HEK293 (cell line): ENCODE results near the gene PDZD8.

Source experiments
- CTCF ChIA-PET: fragments of 350-600 bp; formaldehyde crosslinking; extraction: SDS; loops from one replicate; lab custom pipeline; 2021; ENCODE audit warnings: antibody characterized with exemption; lab: Yijun Ruan, JAX
- POLR2A ChIA-PET: fragments of 300-600 bp; formaldehyde crosslinking; extraction: SDS; loops from one replicate; lab custom pipeline; 2020; ENCODE audit warnings: antibody characterized with exemption, inconsistent platforms; lab: Yijun Ruan, JAX
- H3K27ac ChIP-seq: fragments of 200-500 bp; sonication (Bioruptor generic); 2 replicates; pipeline ENCODE4 v1.5.1; 2014; ENCODE audit warnings: low read depth, low read length, control low read depth, inconsistent platforms; ENCODE audit errors: extremely low read depth
- H3K36me3 ChIP-seq, 2 experiments: fragments of 200-500 bp in 1 of 2; sonication (Bioruptor generic) in 1 of 2; 1 replicate in 1 of 2; 2 replicates in 1 of 2; pipeline ENCODE4 v1.5.1; 2014 to 2017; ENCODE audit warnings: inconsistent platforms in 2 of 2, low read length in 2 of 2; ENCODE audit not compliant: control insufficient read depth in 2 of 2, insufficient read depth in 1 of 2
- H3K4me1 ChIP-seq: fragments of 200-500 bp; sonication (Bioruptor generic); 2 replicates; pipeline ENCODE4 v1.5.1; 2014; ENCODE audit warnings: mild to moderate bottlenecking, low read length, inconsistent platforms; ENCODE audit not compliant: control insufficient read depth, insufficient read depth
- H3K4me3 ChIP-seq: 2 replicates; pipeline ENCODE4 v1.5.1; 2011; ENCODE audit warnings: low read depth, mild to moderate bottlenecking, control low read depth, low read length, moderate library complexity
- H3K9me3 ChIP-seq: fragments of 200-500 bp; sonication (Bioruptor generic); 2 replicates; pipeline ENCODE4 v1.5.1; 2014; ENCODE audit warnings: low read depth, low read length, inconsistent platforms; ENCODE audit not compliant: control insufficient read depth, insufficient read depth
- FEZF1 ChIP-seq: fragments of 450-650 bp; formaldehyde crosslinking; IDR thresholded peaks from 2 replicates; pipeline ENCODE4 v1.5.1; 2016; ENCODE audit warnings: missing biosample characterization, missing genetic modification characterization
- GLI4 ChIP-seq: fragments of 450-650 bp; formaldehyde crosslinking; IDR thresholded peaks from 2 replicates; pipeline ENCODE4 v1.5.1; 2016; ENCODE audit warnings: missing biosample characterization, missing genetic modification characterization
- IKZF3 ChIP-seq: fragments of 450-650 bp; IDR thresholded peaks from 2 replicates; pipeline ENCODE4 v1.5.0; 2018; ENCODE audit warnings: missing biosample characterization, mild to moderate bottlenecking, missing genetic modification characterization, moderate library complexity
- SETDB1 ChIP-seq: IDR thresholded peaks from one replicate; pipeline ENCODE4 v1.6.1; 2017; ENCODE audit warnings: mild to moderate bottlenecking, low read length, moderate library complexity, mixed read lengths; ENCODE audit not compliant: insufficient read length
- ZFP41 ChIP-seq: fragments of 450-650 bp; formaldehyde crosslinking; IDR thresholded peaks from 2 replicates; pipeline ENCODE4 v1.5.1; 2016; ENCODE audit warnings: missing biosample characterization, missing genetic modification characterization, borderline replicate concordance
- ZIC2 ChIP-seq: fragments of 450-650 bp; formaldehyde crosslinking; IDR thresholded peaks from 2 replicates; pipeline ENCODE4 v1.5.1; 2016; ENCODE audit warnings: missing biosample characterization, missing genetic modification characterization
- ZNF157 ChIP-seq: fragments of 450-650 bp; formaldehyde crosslinking; IDR thresholded peaks from 2 replicates; pipeline ENCODE4 v1.5.1; 2016; ENCODE audit warnings: missing biosample characterization, missing genetic modification characterization
- ZNF211 ChIP-seq: fragments of 450-650 bp; formaldehyde crosslinking; IDR thresholded peaks from 2 replicates; pipeline ENCODE4 v1.5.1; 2016; ENCODE audit warnings: low read depth, missing biosample characterization, missing genetic modification characterization
- ZNF350 ChIP-seq: fragments of 450-650 bp; formaldehyde crosslinking; IDR thresholded peaks from 2 replicates; pipeline ENCODE4 v1.5.0; 2017; ENCODE audit warnings: missing biosample characterization, mild to moderate bottlenecking, missing genetic modification characterization
- ZNF610 ChIP-seq: fragments of 450-650 bp; formaldehyde crosslinking; IDR thresholded peaks from 2 replicates; pipeline ENCODE4 v1.5.1; 2016; ENCODE audit warnings: missing biosample characterization, missing genetic modification characterization, borderline replicate concordance
- ZNF624 ChIP-seq: fragments of 450-650 bp; formaldehyde crosslinking; IDR thresholded peaks from 2 replicates; pipeline ENCODE4 v1.5.1; 2017; ENCODE audit warnings: missing biosample characterization, missing genetic modification characterization
- ZNF707 ChIP-seq: fragments of 450-650 bp; formaldehyde crosslinking; IDR thresholded peaks from 2 replicates; pipeline ENCODE4 v1.5.1; 2016; ENCODE audit warnings: missing biosample characterization, missing genetic modification characterization
- ZNF792 ChIP-seq: fragments of 450-650 bp; formaldehyde crosslinking; IDR thresholded peaks from 2 replicates; pipeline ENCODE4 v1.5.1; 2016; ENCODE audit warnings: missing biosample characterization, missing genetic modification characterization
- ZXDB ChIP-seq: fragments of 450-650 bp; formaldehyde crosslinking; IDR thresholded peaks from 2 replicates; pipeline ENCODE4 v1.5.1; 2016; ENCODE audit warnings: missing biosample characterization, missing genetic modification characterization
- TF ChIP-seq, protein P1 (sequence below): fragments of 450-650 bp; formaldehyde crosslinking; IDR thresholded peaks from 2 replicates; pipeline ENCODE4 v1.5.1; 2017; ENCODE audit warnings: missing biosample characterization, missing genetic modification characterization
- TF ChIP-seq, protein P2 (sequence below): fragments of 450-650 bp; formaldehyde crosslinking; IDR thresholded peaks from 2 replicates; pipeline ENCODE4 v1.5.1; 2017; ENCODE audit warnings: missing biosample characterization, missing genetic modification characterization
- TF ChIP-seq, protein P3 (sequence below): fragments of 450-650 bp; formaldehyde crosslinking; IDR thresholded peaks from 2 replicates; pipeline ENCODE4 v1.5.1; 2017; ENCODE audit warnings: missing biosample characterization, missing genetic modification characterization

Gene PDZD8

GRCh38 chr10:117420768-117421167 is 45.5 kb upstream of the PDZD8 start:
- Histone ChIP-seq H3K36me3 (no peaks in the 10 kb centered on the region), H3K27ac (no peak overlapping the region), H3K9me3 (no peaks in the 10 kb centered on the region), H3K4me1 (no peaks in the 10 kb centered on the region), H3K4me3 (no peak overlapping the region)
- POLR2A ChIA-PET: no interaction called here
- no peak for TF ChIP-seq GLI4 (tag by site-specific recombination)
- TF ChIP-seq ZNF157 (tag by site-specific recombination): no peak
- no peak for TF ChIP-seq ZNF211 (tag by site-specific recombination)
- peak; percentile 52 for TF ChIP-seq SETDB1
- no peak for TF ChIP-seq ZNF792
- TF ChIP-seq ZFP41: no peak
- no peak for TF ChIP-seq ZNF707
- TF ChIP-seq ZIC2: no peak
- CTCF ChIA-PET: no interaction called here

DNA sequence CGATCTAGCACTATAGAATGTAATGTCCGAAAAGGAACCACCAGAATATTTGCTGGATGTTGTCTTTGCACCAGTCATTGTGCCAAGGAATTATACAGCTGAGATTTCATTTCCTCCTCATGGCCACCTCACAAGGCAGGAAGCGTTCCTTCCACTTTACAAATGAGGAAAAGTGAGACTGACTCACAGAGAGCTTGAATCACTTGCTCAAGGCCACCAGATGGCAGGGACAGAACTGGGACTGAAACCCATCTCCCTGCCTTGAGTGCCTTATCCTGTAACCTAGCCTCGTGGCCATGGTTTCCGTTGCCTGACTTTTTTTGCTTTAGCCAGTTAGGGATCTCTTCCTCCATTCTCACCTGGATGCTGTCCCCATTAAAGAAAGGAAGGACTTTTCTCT is 44.7 kb upstream of the PDZD8 start:
- Histone ChIP-seq H3K9me3 (no peaks in the 10 kb centered on the region), H3K4me1 (no peaks in the 10 kb centered on the region)
- CTCF ChIA-PET: interaction anchor here (0.6 kb wide), 1 partner anchor 41 kb away, joined by 3 read pairs; no protein-coding TSS in a partner anchor

DNA sequence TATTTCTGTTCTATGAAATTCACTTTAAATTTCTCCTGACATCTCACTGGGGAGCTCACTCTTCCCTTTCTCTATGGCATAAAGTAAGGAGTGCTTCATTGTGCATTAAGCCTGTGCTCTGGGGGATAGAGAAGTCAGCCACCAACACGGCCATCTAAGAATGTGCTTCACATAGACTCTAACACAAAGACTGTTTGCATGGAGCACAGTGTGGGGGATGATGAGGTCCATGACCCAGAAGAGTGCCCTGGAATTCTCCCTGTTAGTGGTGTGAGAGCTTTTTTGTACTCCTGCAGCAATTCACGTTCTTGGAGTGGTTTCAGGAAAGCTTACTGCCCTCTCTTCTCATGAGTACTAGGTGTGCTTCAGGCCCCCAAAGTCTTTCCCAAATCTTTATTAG is 43.9 kb upstream of the PDZD8 start:
- no peaks in the 10 kb centered on the region for H3K36me3 ChIP-seq
- H3K27ac ChIP-seq: no peak overlapping the region
- H3K4me3 ChIP-seq: no peak overlapping the region
- no peaks in the 10 kb centered on the region for H3K9me3 ChIP-seq
- CTCF ChIA-PET: interaction anchor here (0.6 kb wide), 1 partner anchor 42 kb away, joined by 3 read pairs; no protein-coding TSS in a partner anchor
- POLR2A ChIA-PET: interaction anchor here (0.6 kb wide), 1 partner anchor 69 kb away, joined by 3 read pairs; no protein-coding TSS in a partner anchor
- TF ChIP-seq IKZF3: no peak
- TF ChIP-seq ZXDB (tag by site-specific recombination): no peak
- no peak for TF ChIP-seq FEZF1 (tag by site-specific recombination)
- TF ChIP-seq ZNF350 (tag by site-specific recombination): no peak
- H3K4me1 ChIP-seq: peaks cover 3% of the 10 kb centered on the region; the same call in 1 of the 2 replicates

More for the DNA sequence above, 44.7 kb upstream of the PDZD8 start:
- POLR2A ChIA-PET: interaction anchor here (0.6 kb wide), 1 partner anchor 70 kb away, joined by 3 read pairs; no protein-coding TSS in a partner anchor
- Histone ChIP-seq H3K36me3 (no peaks in the 10 kb centered on the region), H3K27ac (no peak overlapping the region), H3K4me3 (no peak overlapping the region)
- TF ChIP-seq, protein P1, sequence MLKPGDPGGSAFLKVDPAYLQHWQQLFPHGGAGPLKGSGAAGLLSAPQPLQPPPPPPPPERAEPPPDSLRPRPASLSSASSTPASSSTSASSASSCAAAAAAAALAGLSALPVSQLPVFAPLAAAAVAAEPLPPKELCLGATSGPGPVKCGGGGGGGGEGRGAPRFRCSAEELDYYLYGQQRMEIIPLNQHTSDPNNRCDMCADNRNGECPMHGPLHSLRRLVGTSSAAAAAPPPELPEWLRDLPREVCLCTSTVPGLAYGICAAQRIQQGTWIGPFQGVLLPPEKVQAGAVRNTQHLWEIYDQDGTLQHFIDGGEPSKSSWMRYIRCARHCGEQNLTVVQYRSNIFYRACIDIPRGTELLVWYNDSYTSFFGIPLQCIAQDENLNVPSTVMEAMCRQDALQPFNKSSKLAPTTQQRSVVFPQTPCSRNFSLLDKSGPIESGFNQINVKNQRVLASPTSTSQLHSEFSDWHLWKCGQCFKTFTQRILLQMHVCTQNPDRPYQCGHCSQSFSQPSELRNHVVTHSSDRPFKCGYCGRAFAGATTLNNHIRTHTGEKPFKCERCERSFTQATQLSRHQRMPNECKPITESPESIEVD (tag by site-specific recombination): no peak
- TF ChIP-seq ZNF624 (tag by site-specific recombination) (no peak), ZNF610 (no peak)
- TF ChIP-seq, protein P2, sequence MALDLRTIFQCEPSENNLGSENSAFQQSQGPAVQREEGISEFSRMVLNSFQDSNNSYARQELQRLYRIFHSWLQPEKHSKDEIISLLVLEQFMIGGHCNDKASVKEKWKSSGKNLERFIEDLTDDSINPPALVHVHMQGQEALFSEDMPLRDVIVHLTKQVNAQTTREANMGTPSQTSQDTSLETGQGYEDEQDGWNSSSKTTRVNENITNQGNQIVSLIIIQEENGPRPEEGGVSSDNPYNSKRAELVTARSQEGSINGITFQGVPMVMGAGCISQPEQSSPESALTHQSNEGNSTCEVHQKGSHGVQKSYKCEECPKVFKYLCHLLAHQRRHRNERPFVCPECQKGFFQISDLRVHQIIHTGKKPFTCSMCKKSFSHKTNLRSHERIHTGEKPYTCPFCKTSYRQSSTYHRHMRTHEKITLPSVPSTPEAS (tag by site-specific recombination): no peak
- TF ChIP-seq, protein P3, sequence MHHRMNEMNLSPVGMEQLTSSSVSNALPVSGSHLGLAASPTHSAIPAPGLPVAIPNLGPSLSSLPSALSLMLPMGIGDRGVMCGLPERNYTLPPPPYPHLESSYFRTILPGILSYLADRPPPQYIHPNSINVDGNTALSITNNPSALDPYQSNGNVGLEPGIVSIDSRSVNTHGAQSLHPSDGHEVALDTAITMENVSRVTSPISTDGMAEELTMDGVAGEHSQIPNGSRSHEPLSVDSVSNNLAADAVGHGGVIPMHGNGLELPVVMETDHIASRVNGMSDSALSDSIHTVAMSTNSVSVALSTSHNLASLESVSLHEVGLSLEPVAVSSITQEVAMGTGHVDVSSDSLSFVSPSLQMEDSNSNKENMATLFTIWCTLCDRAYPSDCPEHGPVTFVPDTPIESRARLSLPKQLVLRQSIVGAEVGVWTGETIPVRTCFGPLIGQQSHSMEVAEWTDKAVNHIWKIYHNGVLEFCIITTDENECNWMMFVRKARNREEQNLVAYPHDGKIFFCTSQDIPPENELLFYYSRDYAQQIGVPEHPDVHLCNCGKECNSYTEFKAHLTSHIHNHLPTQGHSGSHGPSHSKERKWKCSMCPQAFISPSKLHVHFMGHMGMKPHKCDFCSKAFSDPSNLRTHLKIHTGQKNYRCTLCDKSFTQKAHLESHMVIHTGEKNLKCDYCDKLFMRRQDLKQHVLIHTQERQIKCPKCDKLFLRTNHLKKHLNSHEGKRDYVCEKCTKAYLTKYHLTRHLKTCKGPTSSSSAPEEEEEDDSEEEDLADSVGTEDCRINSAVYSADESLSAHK (tag by site-specific recombination): no peak
